DMS153 treated with DMSO at 0.1 percent for 48 hours (cell line): Measurements from ENCODE around the gene LRRTM4.

Experiments used
- DNase-seq: peaks from one replicate; lab custom pipeline; 2025; ENCODE audit not compliant: unreplicated experiment; lab: John Stamatoyannopoulos, UW

LRRTM4 gene

DNA sequence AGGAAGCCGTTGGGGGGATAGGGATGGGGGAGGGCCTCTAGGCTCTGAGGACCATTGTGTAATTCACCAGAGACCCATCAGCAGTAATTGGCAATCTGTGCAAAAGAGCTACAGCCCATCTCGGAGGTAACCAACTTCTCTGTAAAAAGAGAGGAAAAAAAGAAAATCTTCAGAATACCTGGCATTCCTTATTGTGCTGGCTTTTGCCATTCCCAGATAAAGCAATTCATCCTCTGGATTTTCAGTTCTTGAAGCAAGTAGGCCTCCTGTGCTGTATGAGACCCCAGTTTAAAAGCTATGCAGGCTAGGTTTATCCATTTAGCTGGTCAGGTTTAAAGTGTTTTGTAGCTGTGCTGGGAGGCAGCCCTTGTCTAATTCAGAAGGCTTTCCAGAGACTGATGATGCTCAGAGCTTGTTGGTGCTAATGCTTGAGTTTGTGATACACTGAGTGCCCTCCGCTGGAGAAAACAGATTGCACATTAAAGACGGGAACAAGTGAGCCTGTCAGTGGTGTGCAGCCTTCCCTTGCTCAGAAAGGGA, at the start of gene LRRTM4:
Gene LRRTM4, minus strand, starts transcription at position 446 of the 540 bp plus-strand sequence.
- no peak for DNase-seq

- no peak for DNase-seq
Measured at GRCh38 chr2:77571545-77571944, 49.4 kb upstream of the LRRTM4 start.

GRCh38 chr2:77567723-77568122, 45.5 kb upstream of the LRRTM4 start:
- no peak for DNase-seq

- DNase-seq: no peak
Measured at GRCh38 chr2:77566582-77566981, 44.4 kb upstream of the LRRTM4 start.

DNA sequence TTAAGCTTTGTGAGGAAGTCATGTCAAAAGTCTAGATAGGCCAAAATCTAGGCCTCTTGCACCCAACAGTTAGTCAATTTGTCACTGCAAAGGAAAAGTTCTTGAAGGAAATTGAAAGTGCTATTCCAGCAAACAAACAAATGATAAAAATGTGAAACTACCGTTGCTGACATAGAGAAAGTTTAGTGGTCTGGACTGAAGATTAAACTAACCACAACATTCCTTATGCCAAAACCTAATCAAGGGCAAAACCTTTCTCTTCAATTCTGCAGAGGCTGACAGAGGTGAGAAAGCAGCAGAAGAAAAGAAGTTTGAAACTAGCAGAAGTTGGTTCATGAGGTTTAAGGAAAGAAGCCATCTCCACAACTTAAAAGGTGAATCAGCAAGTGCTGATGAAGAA, 44.0 kb upstream of the LRRTM4 start:
- no peak for DNase-seq

DNA sequence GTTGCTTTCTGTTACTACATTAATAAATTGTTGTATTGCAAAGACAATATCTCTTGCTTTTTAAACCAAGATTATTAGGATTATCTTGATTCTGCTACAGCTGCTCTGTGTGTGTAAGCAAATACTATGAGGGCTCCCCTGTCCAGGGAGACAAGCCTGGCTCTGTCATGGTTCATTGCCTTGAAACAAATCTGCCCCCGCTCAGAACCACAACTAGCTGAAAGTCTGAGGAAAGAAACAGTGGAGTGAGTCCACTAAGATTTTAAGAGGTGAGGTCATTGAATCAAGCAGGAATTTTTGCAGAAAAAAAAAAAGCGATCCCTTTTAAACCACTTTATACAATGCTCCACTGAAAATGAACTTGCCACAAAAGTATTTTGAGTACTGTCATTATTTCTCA, 30.8 kb upstream of the LRRTM4 start:
- no peak for DNase-seq

DNA sequence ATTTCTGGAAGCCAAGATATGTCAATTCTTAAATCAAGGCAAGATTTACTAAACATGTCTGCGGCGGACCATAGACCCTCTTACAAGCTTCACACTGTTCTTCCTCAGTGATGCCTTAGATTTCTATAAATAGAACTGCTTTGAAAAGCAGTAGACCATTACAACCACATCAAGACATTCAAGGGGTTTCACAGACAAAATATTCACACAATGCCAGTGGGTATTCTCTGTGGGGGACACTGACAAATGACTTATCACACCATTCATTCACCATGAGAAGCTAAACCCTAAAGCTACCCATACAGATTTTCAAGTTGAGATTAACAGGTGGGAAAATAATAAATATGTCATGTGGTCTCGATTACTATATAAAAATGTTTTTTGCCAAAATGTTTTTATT, 15.9 kb upstream of the LRRTM4 start:
- DNase-seq: no peak

DNA sequence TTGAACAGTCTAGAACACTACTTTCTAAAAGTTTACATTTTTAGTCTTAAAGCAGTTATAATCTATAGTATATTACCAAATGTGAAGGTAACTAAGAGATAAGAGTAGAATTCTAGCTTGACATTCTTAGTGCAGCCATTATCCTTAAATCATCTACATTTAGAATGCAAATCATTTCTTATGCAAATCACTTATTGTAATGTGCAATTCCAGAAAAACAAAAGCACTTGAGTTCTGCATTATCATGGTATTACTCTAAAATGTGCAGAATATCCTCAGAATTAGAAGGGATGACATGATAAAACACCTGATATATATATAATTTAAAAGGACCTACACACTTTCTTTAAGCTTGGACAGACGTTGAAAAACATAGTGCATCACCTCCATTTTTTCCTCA, 712 bp upstream of the LRRTM4 start:
- no peak for DNase-seq

DNA sequence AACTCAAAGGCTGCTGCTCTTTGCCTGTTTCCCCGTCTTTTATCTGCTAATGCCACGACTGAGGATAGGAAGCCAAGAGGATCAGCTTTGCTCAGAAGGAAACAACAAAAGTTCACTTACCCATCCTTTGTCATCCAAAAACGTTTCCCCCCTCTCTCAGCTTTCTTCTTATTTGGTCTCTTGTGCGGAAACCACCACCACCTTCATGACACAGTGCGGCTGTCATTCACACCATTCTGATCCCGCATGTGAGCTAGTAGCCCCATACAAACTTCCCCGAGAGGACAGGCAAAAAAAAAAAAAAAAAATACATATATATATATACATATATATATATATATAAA, 656 bp downstream of the LRRTM4 start:
- no peak for DNase-seq

DNA sequence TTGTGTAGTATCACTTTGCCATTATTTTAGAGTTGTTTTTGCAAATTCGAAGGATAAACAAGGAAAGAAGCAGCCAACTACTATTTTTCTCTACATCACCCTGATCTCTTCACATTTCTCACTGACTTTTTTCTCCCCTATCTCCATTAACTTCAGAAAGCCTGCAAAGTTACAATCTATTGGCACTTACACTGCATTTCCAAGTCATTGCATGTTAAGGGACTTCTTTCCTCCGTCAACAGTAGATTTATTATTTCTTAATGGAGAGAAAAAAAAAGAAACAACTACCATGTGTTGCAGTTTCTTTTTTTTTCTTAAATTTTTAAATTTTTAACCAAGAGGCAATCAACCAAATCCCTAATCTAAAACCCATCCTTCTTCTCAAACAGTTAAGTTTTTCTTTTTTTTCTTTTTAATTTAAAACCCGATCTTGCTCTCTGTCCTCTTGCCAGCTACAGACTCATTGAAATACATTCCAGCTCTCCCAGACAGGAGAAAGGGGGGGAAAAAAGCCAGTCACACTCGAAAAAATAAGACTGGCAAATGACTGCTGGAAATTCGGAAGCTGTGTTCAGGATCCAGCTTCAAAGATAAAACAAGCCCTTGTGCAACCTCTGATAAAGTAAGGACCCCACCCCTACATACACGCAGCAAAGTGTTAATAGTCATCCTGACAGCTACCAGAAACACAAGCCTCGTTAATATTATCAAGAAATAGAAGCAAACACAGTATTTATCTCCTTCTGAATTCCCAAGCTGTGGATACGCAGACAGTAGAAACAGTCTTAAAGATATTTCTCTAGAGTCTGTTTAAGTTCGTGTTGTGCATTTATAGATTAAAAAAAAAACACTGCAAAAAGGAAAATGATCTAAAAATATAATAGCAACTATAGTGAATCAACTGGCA, 1.3 kb downstream of the LRRTM4 start:
- no peak for DNase-seq

DNA sequence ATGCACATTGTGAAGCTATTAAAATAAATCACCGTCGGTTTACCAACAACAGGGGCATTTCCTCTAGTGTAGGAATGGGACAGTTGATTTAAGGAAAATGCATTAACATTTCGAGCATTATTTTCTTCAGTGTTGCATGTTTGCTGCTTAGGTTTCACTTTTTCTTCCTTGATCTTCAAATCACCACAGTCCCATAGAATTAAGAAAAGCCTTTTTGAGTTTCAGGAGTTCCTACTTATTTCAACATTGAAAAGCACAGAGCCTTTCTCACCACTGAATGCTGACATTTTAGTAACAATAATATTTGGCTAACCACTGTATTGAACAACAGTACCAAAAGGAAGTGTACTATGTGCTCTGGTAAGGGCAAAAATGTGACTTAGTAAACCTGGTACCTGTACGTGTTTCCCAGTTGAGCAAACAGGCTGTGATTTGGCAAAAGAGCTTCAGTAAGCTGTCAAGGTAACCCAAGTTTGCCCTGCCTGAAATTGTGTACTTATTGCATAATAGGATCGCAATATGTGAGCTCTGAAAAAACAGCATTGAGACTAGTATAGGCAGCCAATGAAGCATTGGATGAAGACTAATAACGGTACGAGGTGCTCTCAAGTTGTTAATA, 2.2 kb downstream of the LRRTM4 start:
- no peak for DNase-seq

GRCh38 chr2:77519164-77519887, 2.9 kb downstream of the LRRTM4 start:
- no peak for DNase-seq

DNA sequence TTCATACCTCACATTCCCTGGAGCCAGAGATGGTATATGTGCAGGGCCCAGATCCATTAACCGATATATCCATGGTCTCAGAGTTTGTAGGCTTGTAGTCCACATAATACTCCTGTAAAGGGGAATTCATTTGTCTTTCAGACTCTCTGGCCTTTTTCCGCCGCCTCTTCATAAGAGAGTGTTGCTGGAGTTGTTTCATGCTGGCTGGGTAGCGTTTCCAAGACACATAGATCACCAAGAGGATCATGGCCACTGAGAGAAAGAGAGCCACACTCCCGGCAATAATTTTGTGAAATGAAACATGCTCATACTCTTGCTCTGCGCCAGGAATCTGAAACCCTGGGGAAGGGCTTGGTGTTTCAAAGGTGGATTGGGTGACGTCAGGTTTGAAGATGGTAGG, 3.9 kb downstream of the LRRTM4 start:
- DNase-seq: no peak

DNA sequence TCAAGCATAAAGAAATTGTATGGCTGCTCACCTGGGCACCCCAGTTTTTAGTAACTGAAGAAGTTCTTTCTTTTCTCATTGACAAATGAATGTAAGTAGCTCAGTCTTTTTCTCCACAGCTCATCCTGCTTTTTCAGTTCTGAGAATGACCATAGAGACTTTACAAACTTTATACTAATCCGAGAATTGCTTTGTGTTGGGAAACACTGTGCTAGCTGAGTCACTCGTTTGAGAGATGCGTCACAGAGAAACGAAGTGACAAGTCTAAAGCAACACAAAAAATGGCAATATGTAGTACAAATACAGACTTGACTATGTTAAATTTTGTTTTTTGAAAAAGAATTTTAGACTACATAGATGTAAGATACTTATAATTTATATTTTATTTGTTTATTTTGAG, 9.0 kb downstream of the LRRTM4 start:
- DNase-seq: no peak

DNA sequence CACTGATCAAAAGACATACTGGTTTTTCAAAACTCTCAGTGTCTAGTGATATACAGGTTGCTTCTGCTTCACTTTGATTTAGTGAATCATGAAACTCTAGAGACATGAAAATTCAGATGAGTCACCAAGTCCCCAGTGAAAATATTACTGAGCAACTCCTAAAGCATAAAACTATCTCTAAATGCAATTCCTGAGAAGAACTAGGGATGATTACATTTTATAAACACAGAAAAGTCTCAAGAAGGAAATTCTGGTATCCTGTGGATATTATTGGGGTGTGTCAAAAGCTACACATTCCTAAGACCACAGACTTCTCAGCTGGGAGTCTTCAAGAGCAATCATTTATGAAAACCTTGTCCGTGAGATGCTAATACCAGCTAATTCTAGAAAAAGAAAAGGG, 9.7 kb downstream of the LRRTM4 start:
- no peak for DNase-seq

- DNase-seq: no peak
Measured at GRCh38 chr2:77508511-77508910, 13.7 kb downstream of the LRRTM4 start.

GRCh38 chr2:77507657-77508056, 14.5 kb downstream of the LRRTM4 start:
- DNase-seq: no peak

DNA sequence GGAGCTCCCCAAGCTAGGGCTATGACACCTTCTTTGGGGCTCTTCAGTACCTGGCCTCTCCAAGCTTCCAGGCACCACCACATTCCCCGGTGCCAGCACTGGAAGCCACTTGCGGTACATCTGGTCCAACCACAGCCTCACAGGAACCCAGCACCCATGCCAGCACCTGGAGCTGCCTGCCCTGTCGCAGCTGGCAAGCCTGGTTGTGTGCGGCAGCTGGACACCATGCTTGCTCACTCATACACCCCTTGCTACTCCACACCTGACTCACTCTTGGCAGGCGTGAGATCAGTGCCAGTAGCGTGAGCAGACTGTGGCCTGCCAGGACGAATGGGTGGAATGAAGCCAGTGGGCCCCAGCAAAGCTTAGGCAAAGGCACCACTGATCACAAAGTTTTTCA, 34.0 kb downstream of the LRRTM4 start:
- no peak for DNase-seq

GRCh38 chr2:77487074-77487803, 34.9 kb downstream of the LRRTM4 start:
- no peak for DNase-seq

GRCh38 chr2:77484026-77484425, 38.1 kb downstream of the LRRTM4 start:
- DNase-seq: no peak

DNA sequence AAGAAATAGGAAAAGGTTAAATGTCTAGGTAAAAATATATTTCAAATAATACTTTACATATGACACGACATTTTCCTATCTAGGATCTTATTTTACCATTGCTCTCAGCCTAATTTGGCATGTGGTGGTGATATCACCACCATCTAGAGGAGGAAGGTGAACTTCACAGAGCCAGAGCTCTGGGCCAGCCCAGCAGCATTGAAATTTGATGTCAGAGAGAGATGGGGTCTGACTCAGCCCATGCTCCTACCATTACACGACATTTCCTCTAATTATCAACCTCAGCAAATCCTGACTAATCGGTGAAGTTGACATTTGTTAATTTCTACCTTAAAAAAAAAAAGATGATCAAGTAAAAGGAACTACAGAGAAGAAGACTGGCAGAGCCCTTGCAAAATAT, 42.3 kb downstream of the LRRTM4 start:
- DNase-seq: no peak
